CD4-positive, CD25-positive, alpha-beta regulatory T cell (primary cell): ENCODE results near the gene ZBTB16. TPM values are rescaled to one million over a fixed set of nuclear protein-coding genes. Genes with fewer than 3 reads are reported as not detected.

ENCODE experiments used
- ATAC-seq, 2 donors: fragments of 150-1000 bp; cut with Tn5 transposase; one replicate each; pipeline ENCODE4 v1.10.0; 2021; ENCODE audit warnings: low read depth in 2 of 2, moderate number of reproducible peaks in 2 of 2, moderate library complexity in 1 of 2
- DNase-seq, 3 donors: peaks; one replicate each; pipeline versions ENCODE4 v3.0.0 to v3.0.0-alpha.2; 2012 to 2022; ENCODE audit warnings: mixed read lengths in 1 of 3
- H3K27ac ChIP-seq: one replicate; pipeline ENCODE4 v1.7.0; 2013; ENCODE audit warnings: mild to moderate bottlenecking, low read length; ENCODE audit not compliant: insufficient read depth, poor library complexity, severe bottlenecking
- H3K27me3 ChIP-seq: one replicate; pipeline ENCODE4 v1.7.0; 2013; ENCODE audit warnings: low read length; ENCODE audit not compliant: control insufficient read depth, insufficient read depth
- H3K36me3 ChIP-seq: one replicate; pipeline ENCODE4 v1.7.0; 2013; ENCODE audit warnings: mild to moderate bottlenecking, low read length, moderate library complexity; ENCODE audit not compliant: control insufficient read depth, insufficient read depth
- H3K4me1 ChIP-seq: 2 replicates; pipeline ENCODE4 v1.7.0; 2013; ENCODE audit warnings: mild to moderate bottlenecking, low read length; ENCODE audit not compliant: insufficient read depth, control insufficient read depth, poor library complexity, severe bottlenecking
- H3K4me3 ChIP-seq: one replicate; pipeline ENCODE4 v1.7.0; 2013; ENCODE audit warnings: low read depth, mild to moderate bottlenecking, low read length, moderate library complexity
- H3K9me3 ChIP-seq, 2 experiments: 1 replicate in 1 of 2; 2 replicates in 1 of 2; pipeline ENCODE4 v1.7.0; 2013; ENCODE audit warnings: low read length in 2 of 2, mild to moderate bottlenecking in 1 of 2, moderate library complexity in 1 of 2; ENCODE audit not compliant: control insufficient read depth in 2 of 2
- H3K27ac Mint-ChIP-seq, 3 donors: one replicate each; pipeline ENCODE4 v1.8.0; 2020 to 2022; ENCODE audit warnings: mild to moderate bottlenecking in 3 of 3, mixed read lengths in 3 of 3, moderate library complexity in 2 of 3
- H3K27me3 Mint-ChIP-seq: one replicate; pipeline ENCODE4 v1.8.0; 2022; ENCODE audit warnings: mild to moderate bottlenecking, mixed read lengths
- H3K36me3 Mint-ChIP-seq: one replicate; pipeline ENCODE4 v1.8.0; 2020; ENCODE audit warnings: mixed read lengths
- H3K4me1 Mint-ChIP-seq, 4 donors: one replicate each; pipeline ENCODE4 v1.8.0; 2020 to 2022; ENCODE audit warnings: mixed read lengths in 4 of 4, mild to moderate bottlenecking in 1 of 4
- H3K4me3 Mint-ChIP-seq, 4 donors: one replicate each; pipeline ENCODE4 v1.8.0; 2020 to 2022; ENCODE audit warnings: mild to moderate bottlenecking in 4 of 4, mixed read lengths in 4 of 4, moderate library complexity in 3 of 4
- H3K9me3 Mint-ChIP-seq, 7 donors: one replicate each; pipeline ENCODE4 v1.8.0; 2020 to 2022; ENCODE audit warnings: mixed read lengths in 7 of 7, mild to moderate bottlenecking in 3 of 7, moderate library complexity in 2 of 7
- polyA plus RNA-seq, 4 donors: library from polyadenylated mRNA; unstranded; fragments of 300-500 nt; fragmentation: Illumina TruSeq; gene quantifications; one replicate each; pipeline ENCODE4 v1.2.3, GENCODE V29; 2021
- total RNA-seq: library from RNA; stranded (reverse); gene quantifications from one replicate; pipeline ENCODE4 v1.2.3, GENCODE V29; 2022

Gene ZBTB16
- total and polyA plus RNA-seq, 5 donors from 2014 or later = 2.9 to 28.1 (median 8.5) TPM

DNA sequence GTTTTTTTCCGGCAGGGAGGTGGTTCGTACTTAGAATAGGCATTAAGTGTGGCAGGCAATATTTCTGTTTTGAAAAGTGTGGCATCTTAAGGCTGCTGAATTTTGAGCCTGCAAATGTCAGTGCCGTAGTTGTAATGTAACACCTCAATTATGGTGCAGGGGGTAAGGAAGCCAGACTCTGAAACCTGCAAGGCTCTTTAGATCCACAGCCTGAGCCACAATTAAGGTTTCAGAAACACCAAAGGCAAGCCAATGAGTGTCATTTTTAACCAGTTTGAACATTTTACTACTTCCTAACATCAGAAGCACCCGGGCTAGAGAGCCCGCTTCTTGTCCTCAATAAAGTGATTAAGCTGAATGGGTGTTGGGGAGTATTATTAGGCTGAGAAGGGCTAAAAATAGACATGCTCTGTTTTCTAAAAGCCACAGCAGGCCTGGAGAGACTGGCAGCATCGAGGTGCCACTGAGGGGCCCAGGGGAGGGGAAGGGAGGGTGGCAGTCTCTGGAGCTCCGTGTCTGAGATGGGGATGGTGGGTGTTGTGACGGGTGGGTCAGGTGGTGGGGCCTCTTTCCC, 113.4 kb downstream of the ZBTB16 start:
- H3K36me3 Mint-ChIP-seq = no peaks in the 10 kb centered on the region
- Histone ChIP-seq H3K27ac (peak overlapping the region; percentile 60), H3K9me3 (no peaks in the 10 kb centered on the region), H3K4me3 (peak overlapping the region; percentile 54), H3K36me3 (no peaks in the 10 kb centered on the region), H3K27me3 (no peaks in the 10 kb centered on the region), H3K4me1 (peaks cover 60% of the 10 kb centered on the region)
- H3K4me3 Mint-ChIP-seq = peak overlapping the region in 3 of 4 donors; percentile 56 to 72 (median 61)
- peak; percentile 26 to 44 for ATAC-seq
- H3K27ac Mint-ChIP-seq = peak overlapping the region; percentile 92 to 99 (median 95)
- H3K9me3 Mint-ChIP-seq = no peaks in the 10 kb centered on the region
- H3K4me1 Mint-ChIP-seq = peaks cover 29 to 85% (median 67%) of the 10 kb centered on the region in 4 donors
- no peaks in the 10 kb centered on the region for H3K27me3 Mint-ChIP-seq
- DNase-seq = peak in 1 of 3 donors; percentile 60

DNA sequence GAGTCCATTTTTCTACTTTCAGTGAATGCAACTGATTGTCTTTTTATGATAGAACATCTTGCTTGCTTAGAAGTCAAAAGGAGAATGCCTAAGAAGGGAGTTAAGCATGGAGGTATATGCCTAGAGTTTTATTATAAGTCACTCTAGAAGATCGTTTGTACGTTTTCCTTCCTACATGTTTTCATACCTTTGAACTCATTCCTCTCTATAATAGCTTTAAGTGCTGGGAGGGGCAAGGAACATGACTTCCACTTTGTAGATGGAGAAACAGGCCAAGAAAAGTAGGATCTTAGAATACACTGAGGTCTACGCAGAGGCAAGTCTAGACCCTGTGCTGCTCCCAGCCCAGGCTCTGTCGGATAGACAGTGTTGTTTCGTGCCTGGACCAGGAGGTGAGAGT, 114.3 kb downstream of the ZBTB16 start:
- H3K4me3 Mint-ChIP-seq = peak overlapping the region in 2 of 4 donors; percentile 61 to 72
- peaks cover 59% of the 10 kb centered on the region for H3K4me1 ChIP-seq
- H3K9me3 ChIP-seq = no peaks in the 10 kb centered on the region
- ATAC-seq (no peak), DNase-seq (no peak)
- no peaks in the 10 kb centered on the region for H3K36me3 Mint-ChIP-seq
- H3K27ac Mint-ChIP-seq = peak overlapping the region; percentile 92 to 99 (median 95)
- H3K36me3 ChIP-seq = no peaks in the 10 kb centered on the region
- no peaks in the 10 kb centered on the region for H3K9me3 Mint-ChIP-seq
- H3K27me3 Mint-ChIP-seq = no peaks in the 10 kb centered on the region
- H3K4me3 ChIP-seq = no peak overlapping the region
- no peaks in the 10 kb centered on the region for H3K27me3 ChIP-seq
- peaks cover 22 to 84% (median 62%) of the 10 kb centered on the region in 4 donors for H3K4me1 Mint-ChIP-seq
- H3K27ac ChIP-seq = no peak overlapping the region

DNA sequence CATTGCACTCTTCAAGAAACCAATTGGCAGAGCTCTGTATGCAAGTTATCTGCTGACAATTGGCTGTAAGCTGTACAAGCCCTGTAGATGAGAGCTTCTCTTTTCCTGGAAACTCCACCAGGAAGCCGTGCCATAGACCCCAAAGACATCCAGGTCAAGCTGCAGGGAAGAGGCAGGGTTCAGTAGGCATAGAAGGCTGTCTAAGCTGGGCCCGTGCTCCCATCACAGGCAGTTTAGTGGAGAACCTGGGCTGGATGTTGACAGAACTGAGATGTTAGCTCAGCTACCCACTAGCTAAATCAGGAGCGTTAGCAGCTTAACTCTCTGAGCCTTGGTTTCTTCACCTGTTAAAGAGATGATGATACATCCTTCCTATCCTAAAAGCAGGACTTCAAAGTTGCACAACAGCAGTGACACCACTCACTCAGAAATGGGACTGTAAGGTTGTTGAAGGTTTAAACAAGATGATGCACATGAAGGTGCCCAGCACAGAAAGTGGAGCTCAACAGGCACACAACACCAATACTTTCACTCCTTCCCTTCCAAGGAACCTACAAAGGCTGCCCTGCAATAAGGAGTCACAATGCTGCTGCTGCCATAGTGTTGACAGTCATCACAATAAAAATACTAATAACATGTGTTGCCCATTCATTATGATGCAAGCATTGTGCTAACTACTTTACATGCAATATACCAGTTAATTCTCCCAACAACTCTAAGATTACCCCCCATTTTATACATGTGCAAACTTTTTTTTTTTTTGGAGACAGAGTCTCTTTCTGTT, 115.4 kb downstream of the ZBTB16 start:
- no peak for DNase-seq
- Histone ChIP-seq H3K27me3 (no peaks in the 10 kb centered on the region), H3K4me3 (no peak overlapping the region), H3K9me3 (no peaks in the 10 kb centered on the region), H3K27ac (no peak overlapping the region), H3K36me3 (no peaks in the 10 kb centered on the region), H3K4me1 (peaks cover 61% of the 10 kb centered on the region)
- Mint-ChIP-seq H3K4me3 (peak overlapping the region in 1 of 4 donors; percentile 26), H3K9me3 (no peaks in the 10 kb centered on the region), H3K27ac (peak overlapping the region; percentile 48 to 95 (median 92)), H3K4me1 (peaks cover 30 to 84% (median 62%) of the 10 kb centered on the region in 4 donors), H3K36me3 (no peaks in the 10 kb centered on the region), H3K27me3 (no peaks in the 10 kb centered on the region)
- no peak for ATAC-seq

DNA sequence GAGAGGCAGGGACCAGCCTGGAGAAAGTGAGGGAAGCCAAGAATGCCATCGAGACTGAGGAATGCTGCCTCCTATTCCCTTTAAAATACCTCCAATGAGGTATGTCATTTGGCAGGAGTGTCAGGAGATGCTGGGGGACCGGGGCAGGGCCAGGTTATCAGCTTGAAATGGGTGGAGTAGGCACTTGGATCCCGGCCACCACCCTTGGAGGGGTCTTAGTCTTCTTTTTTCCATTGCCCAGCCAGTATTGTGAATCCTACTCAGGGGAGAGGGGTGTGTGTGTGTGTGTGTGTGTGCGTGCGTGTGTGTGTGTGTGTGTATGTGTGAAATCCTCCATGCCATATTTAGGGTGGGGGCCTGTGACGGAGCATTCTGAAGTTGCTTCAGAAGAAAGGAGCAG, 116.2 kb downstream of the ZBTB16 start:
- Histone ChIP-seq H3K36me3 (no peaks in the 10 kb centered on the region), H3K4me3 (no peak overlapping the region), H3K27ac (no peak overlapping the region), H3K27me3 (no peaks in the 10 kb centered on the region), H3K4me1 (peaks cover 67% of the 10 kb centered on the region), H3K9me3 (no peaks in the 10 kb centered on the region)
- H3K36me3 Mint-ChIP-seq = no peaks in the 10 kb centered on the region
- H3K27me3 Mint-ChIP-seq = no peaks in the 10 kb centered on the region
- H3K4me1 Mint-ChIP-seq = peaks cover 30 to 84% (median 68%) of the 10 kb centered on the region in 4 donors
- DNase-seq (no peak), ATAC-seq (no peak)
- peak overlapping the region in 1 of 3 donors; percentile 69 for H3K27ac Mint-ChIP-seq
- H3K4me3 Mint-ChIP-seq = no peak overlapping the region
- no peaks in the 10 kb centered on the region for H3K9me3 Mint-ChIP-seq

DNA sequence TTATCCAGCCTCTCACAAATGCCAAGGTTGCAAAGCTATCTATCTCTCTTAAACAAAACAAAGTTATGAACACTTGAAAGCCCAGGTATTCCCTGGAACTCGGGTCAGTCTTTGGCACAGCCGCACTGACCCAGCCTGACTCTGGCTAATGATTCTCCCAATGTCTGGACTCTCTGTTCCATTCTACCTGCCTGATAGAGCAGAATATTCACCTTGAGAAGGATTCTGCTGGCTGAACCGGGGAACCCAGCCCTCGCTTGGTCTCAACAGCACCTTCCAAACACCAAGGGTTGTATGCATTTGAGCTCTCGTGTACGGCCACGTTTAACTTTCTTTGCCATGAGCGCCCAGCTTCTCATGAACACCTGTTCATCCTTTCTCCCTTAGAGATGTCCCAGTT, 116.8 kb downstream of the ZBTB16 start:
- Mint-ChIP-seq H3K27ac (peak overlapping the region in 2 of 3 donors; percentile 59 to 69), H3K36me3 (no peaks in the 10 kb centered on the region), H3K9me3 (no peaks in the 10 kb centered on the region), H3K4me3 (peak overlapping the region in 1 of 4 donors; percentile 68), H3K27me3 (no peaks in the 10 kb centered on the region), H3K4me1 (peaks cover 30 to 84% (median 69%) of the 10 kb centered on the region in 4 donors)
- Histone ChIP-seq H3K27ac (no peak overlapping the region), H3K36me3 (no peaks in the 10 kb centered on the region), H3K27me3 (no peaks in the 10 kb centered on the region), H3K4me3 (no peak overlapping the region), H3K9me3 (no peaks in the 10 kb centered on the region), H3K4me1 (peaks cover 71% of the 10 kb centered on the region)
- ATAC-seq (no peak), DNase-seq (no peak)

DNA sequence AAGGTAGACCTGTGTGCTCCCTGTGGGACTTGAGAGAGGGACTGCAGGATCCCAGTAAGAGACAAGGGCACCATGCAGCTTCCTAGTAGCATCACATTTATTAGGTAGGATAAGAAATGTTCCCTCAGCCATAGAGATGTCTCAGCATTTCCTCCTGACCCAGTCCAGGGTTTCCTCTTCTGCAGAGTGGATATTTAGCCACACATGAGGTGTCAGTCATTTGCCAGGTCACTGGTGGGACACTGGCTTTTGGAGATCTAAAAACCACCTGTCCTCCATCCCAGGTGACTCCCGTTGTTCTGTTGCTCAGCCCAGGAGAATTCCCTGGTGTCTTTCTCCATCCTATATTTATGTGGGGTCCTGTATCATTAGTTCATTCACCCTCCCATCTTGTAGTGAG, 119.1 kb downstream of the ZBTB16 start:
- DNase-seq (no peak), ATAC-seq (no peak)
- no peaks in the 10 kb centered on the region for H3K27me3 ChIP-seq
- no peak overlapping the region for H3K27ac ChIP-seq
- no peaks in the 10 kb centered on the region for H3K36me3 ChIP-seq
- Mint-ChIP-seq H3K27ac (peak overlapping the region; percentile 71 to 98 (median 89)), H3K9me3 (no peaks in the 10 kb centered on the region), H3K4me3 (peak overlapping the region in 1 of 4 donors; percentile 68), H3K36me3 (no peaks in the 10 kb centered on the region), H3K4me1 (peaks cover 29 to 84% (median 68%) of the 10 kb centered on the region in 4 donors), H3K27me3 (no peaks in the 10 kb centered on the region)
- no peak overlapping the region for H3K4me3 ChIP-seq
- peaks cover 70% of the 10 kb centered on the region for H3K4me1 ChIP-seq
- no peaks in the 10 kb centered on the region for H3K9me3 ChIP-seq

DNA sequence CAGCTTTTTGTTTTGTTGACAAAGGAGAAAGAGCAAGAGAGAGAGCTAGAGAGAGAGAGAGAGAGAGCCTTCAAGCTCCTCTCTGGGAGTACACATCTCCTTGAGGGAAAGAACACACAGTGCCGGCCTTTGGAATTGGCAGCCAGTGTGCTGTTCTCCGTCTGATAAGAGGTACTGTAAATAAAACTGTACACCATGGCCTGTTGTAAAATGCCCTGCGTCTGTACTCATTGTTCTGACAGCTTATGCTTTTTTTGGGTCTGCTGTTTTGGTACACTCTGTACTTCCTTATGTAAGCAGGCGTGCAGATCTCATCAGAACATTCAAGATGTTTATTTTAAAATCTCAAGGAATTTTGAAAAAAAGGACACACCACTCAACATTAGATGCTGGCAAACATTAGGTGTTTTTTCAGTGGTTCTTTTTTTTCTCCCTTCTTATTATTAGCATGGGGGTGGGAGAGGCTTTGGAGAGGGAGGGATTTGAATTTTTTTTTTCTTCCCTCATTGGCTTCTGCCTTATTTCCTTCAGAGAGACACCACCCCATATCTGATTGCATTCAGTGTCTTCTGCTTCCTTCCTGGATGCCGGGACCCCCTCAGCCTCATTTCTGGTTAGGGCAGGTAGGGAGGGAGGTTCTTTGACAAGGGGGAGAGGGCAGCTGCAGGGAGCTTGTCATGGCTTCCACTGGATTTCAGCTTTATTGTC, 119.9 kb downstream of the ZBTB16 start:
- Histone ChIP-seq H3K4me3 (peak overlapping the region; percentile 5), H3K36me3 (no peaks in the 10 kb centered on the region), H3K27ac (no peak overlapping the region), H3K4me1 (peaks cover 70% of the 10 kb centered on the region), H3K27me3 (no peaks in the 10 kb centered on the region), H3K9me3 (no peaks in the 10 kb centered on the region)
- ATAC-seq (no peak), DNase-seq (no peak)
- Mint-ChIP-seq H3K27me3 (no peaks in the 10 kb centered on the region), H3K27ac (peak overlapping the region; percentile 71 to 98 (median 89)), H3K9me3 (no peaks in the 10 kb centered on the region), H3K4me3 (peak overlapping the region in 2 of 4 donors; percentile 67 to 68), H3K4me1 (peaks cover 24 to 84% (median 67%) of the 10 kb centered on the region in 4 donors), H3K36me3 (no peaks in the 10 kb centered on the region)
